Activated naive CD8-positive, alpha-beta T cell treated with anti-CD3 and anti-CD28 coated beads, Interleukin-2, amount 50 U/mL, for 24 hours (primary cell): Measurements from ENCODE around the gene PAX7.

Experiments
- ATAC-seq: fragments of 150-1000 bp; cut with Tn5 transposase; one replicate; pipeline ENCODE4 v1.10.0; 2021
- DNase-seq: peaks from one replicate; pipeline ENCODE4 v3.0.0; 2021
- H3K27ac Mint-ChIP-seq: one replicate; pipeline ENCODE4 v1.8.0; 2021; ENCODE audit warnings: mild to moderate bottlenecking, mixed read lengths
- H3K27me3 Mint-ChIP-seq: one replicate; pipeline ENCODE4 v1.8.0; 2021; ENCODE audit warnings: mixed read lengths
- H3K36me3 Mint-ChIP-seq: one replicate; pipeline ENCODE4 v1.8.0; 2021; ENCODE audit warnings: low read depth, mixed read lengths
- H3K4me1 Mint-ChIP-seq: one replicate; pipeline ENCODE4 v1.8.0; 2021; ENCODE audit warnings: mixed read lengths
- H3K4me3 Mint-ChIP-seq: one replicate; pipeline ENCODE4 v1.8.0; 2021; ENCODE audit warnings: mild to moderate bottlenecking, moderate library complexity, mixed read lengths
- H3K9me3 Mint-ChIP-seq: one replicate; pipeline ENCODE4 v1.8.0; 2021; ENCODE audit warnings: mixed read lengths

The PAX7 gene

GRCh38 chr1:18657506-18658201, 27.0 kb downstream of the PAX7 start:
- H3K4me1 Mint-ChIP-seq: peaks cover 29% of the 10 kb centered on the region
- no peak for ATAC-seq
- DNase-seq: no peak
- H3K4me3 Mint-ChIP-seq: no peak overlapping the region
- no peaks in the 10 kb centered on the region for H3K36me3 Mint-ChIP-seq
- peaks cover 23% of the 10 kb centered on the region for H3K27me3 Mint-ChIP-seq
- H3K9me3 Mint-ChIP-seq: no peaks in the 10 kb centered on the region
- no peak overlapping the region for H3K27ac Mint-ChIP-seq

GRCh38 chr1:18658831-18659230, 28.2 kb downstream of the PAX7 start:
- Mint-ChIP-seq H3K4me3 (no peak overlapping the region), H3K4me1 (peaks cover 20% of the 10 kb centered on the region), H3K27me3 (peaks cover 15% of the 10 kb centered on the region), H3K9me3 (no peaks in the 10 kb centered on the region), H3K36me3 (no peaks in the 10 kb centered on the region), H3K27ac (no peak overlapping the region)
- DNase-seq (no peak), ATAC-seq (no peak)

GRCh38 chr1:18661404-18662285, 31.0 kb downstream of the PAX7 start:
- no peak for ATAC-seq

GRCh38 chr1:18662286-18662639, 31.6 kb downstream of the PAX7 start:
- Mint-ChIP-seq H3K36me3 (no peaks in the 10 kb centered on the region), H3K4me1 (peaks cover 15% of the 10 kb centered on the region), H3K4me3 (no peak overlapping the region), H3K9me3 (no peaks in the 10 kb centered on the region), H3K27me3 (peaks cover 4% of the 10 kb centered on the region), H3K27ac (no peak overlapping the region)
- no peak for ATAC-seq
- DNase-seq: no peak

More at GRCh38 chr1:18661404-18662285, 31.0 kb downstream of the PAX7 start:
- no peak overlapping the region for H3K4me3 Mint-ChIP-seq
- H3K36me3 Mint-ChIP-seq: no peaks in the 10 kb centered on the region
- H3K4me1 Mint-ChIP-seq: peaks cover 10% of the 10 kb centered on the region
- no peak overlapping the region for H3K27ac Mint-ChIP-seq
- H3K9me3 Mint-ChIP-seq: no peaks in the 10 kb centered on the region
- DNase-seq: no peak
- H3K27me3 Mint-ChIP-seq: peaks cover 4% of the 10 kb centered on the region

GRCh38 chr1:18666317-18666920, 35.8 kb downstream of the PAX7 start:
- DNase-seq: no peak
- no peak overlapping the region for H3K27ac Mint-ChIP-seq
- no peaks in the 10 kb centered on the region for H3K36me3 Mint-ChIP-seq
- ATAC-seq: no peak
- H3K4me1 Mint-ChIP-seq: peaks cover 11% of the 10 kb centered on the region
- H3K9me3 Mint-ChIP-seq: no peaks in the 10 kb centered on the region
- peaks cover 2% of the 10 kb centered on the region for H3K27me3 Mint-ChIP-seq
- H3K4me3 Mint-ChIP-seq: no peak overlapping the region

GRCh38 chr1:18667333-18667732, 36.7 kb downstream of the PAX7 start:
- no peaks in the 10 kb centered on the region for H3K36me3 Mint-ChIP-seq
- ATAC-seq: no peak
- peaks cover 2% of the 10 kb centered on the region for H3K27me3 Mint-ChIP-seq
- H3K27ac Mint-ChIP-seq: no peak overlapping the region
- no peak overlapping the region for H3K4me3 Mint-ChIP-seq
- no peaks in the 10 kb centered on the region for H3K9me3 Mint-ChIP-seq
- peaks cover 6% of the 10 kb centered on the region for H3K4me1 Mint-ChIP-seq
- DNase-seq: no peak

- Mint-ChIP-seq H3K9me3 (no peaks in the 10 kb centered on the region), H3K4me3 (no peak overlapping the region), H3K27me3 (peaks cover 2% of the 10 kb centered on the region), H3K36me3 (no peaks in the 10 kb centered on the region), H3K27ac (no peak overlapping the region), H3K4me1 (peaks cover 6% of the 10 kb centered on the region)
- ATAC-seq: no peak
- no peak for DNase-seq
Measured at GRCh38 chr1:18668046-18668445, 37.4 kb downstream of the PAX7 start.

GRCh38 chr1:18668750-18669404, 38.2 kb downstream of the PAX7 start:
- no peaks in the 10 kb centered on the region for H3K9me3 Mint-ChIP-seq
- DNase-seq: no peak
- no peak for ATAC-seq
- H3K4me1 Mint-ChIP-seq: peaks cover 6% of the 10 kb centered on the region
- H3K4me3 Mint-ChIP-seq: no peak overlapping the region
- H3K36me3 Mint-ChIP-seq: no peaks in the 10 kb centered on the region
- H3K27me3 Mint-ChIP-seq: peaks cover 5% of the 10 kb centered on the region
- H3K27ac Mint-ChIP-seq: no peak overlapping the region

- Mint-ChIP-seq H3K27ac (no peak overlapping the region), H3K4me1 (peaks cover 6% of the 10 kb centered on the region), H3K27me3 (peaks cover 9% of the 10 kb centered on the region), H3K36me3 (no peaks in the 10 kb centered on the region), H3K9me3 (no peaks in the 10 kb centered on the region), H3K4me3 (no peak overlapping the region)
- DNase-seq (no peak), ATAC-seq (no peak)
Measured at GRCh38 chr1:18670121-18670867, 39.6 kb downstream of the PAX7 start.

- H3K27ac Mint-ChIP-seq: no peak overlapping the region
- ATAC-seq: no peak
- H3K36me3 Mint-ChIP-seq: no peaks in the 10 kb centered on the region
- H3K4me3 Mint-ChIP-seq: no peak overlapping the region
- peaks cover 9% of the 10 kb centered on the region for H3K4me1 Mint-ChIP-seq
- DNase-seq: no peak
- H3K27me3 Mint-ChIP-seq: peaks cover 12% of the 10 kb centered on the region
- no peaks in the 10 kb centered on the region for H3K9me3 Mint-ChIP-seq
Measured at GRCh38 chr1:18670868-18671225, 40.2 kb downstream of the PAX7 start.

GRCh38 chr1:18673976-18674375, 43.3 kb downstream of the PAX7 start:
- Mint-ChIP-seq H3K27ac (no peak overlapping the region), H3K9me3 (no peaks in the 10 kb centered on the region), H3K36me3 (no peaks in the 10 kb centered on the region), H3K27me3 (peaks cover 14% of the 10 kb centered on the region), H3K4me3 (no peak overlapping the region), H3K4me1 (peaks cover 3% of the 10 kb centered on the region)
- DNase-seq (no peak), ATAC-seq (no peak)

GRCh38 chr1:18676332-18676781, 45.7 kb downstream of the PAX7 start:
- no peaks in the 10 kb centered on the region for H3K36me3 Mint-ChIP-seq
- H3K9me3 Mint-ChIP-seq: no peaks in the 10 kb centered on the region
- DNase-seq (no peak), ATAC-seq (no peak)
- peaks cover 14% of the 10 kb centered on the region for H3K27me3 Mint-ChIP-seq
- H3K27ac Mint-ChIP-seq: no peak overlapping the region
- H3K4me3 Mint-ChIP-seq: no peak overlapping the region
- peaks cover 3% of the 10 kb centered on the region for H3K4me1 Mint-ChIP-seq

- H3K4me3 Mint-ChIP-seq: no peak overlapping the region
- H3K9me3 Mint-ChIP-seq: no peaks in the 10 kb centered on the region
- DNase-seq: no peak
- H3K36me3 Mint-ChIP-seq: no peaks in the 10 kb centered on the region
- H3K4me1 Mint-ChIP-seq: no peaks in the 10 kb centered on the region
- H3K27ac Mint-ChIP-seq: no peak overlapping the region
- no peak for ATAC-seq
- peaks cover 15% of the 10 kb centered on the region for H3K27me3 Mint-ChIP-seq
Measured at GRCh38 chr1:18681423-18681835, 50.8 kb downstream of the PAX7 start.

GRCh38 chr1:18682375-18682774, 51.7 kb downstream of the PAX7 start:
- Mint-ChIP-seq H3K9me3 (no peaks in the 10 kb centered on the region), H3K27me3 (peaks cover 15% of the 10 kb centered on the region), H3K36me3 (no peaks in the 10 kb centered on the region), H3K4me1 (no peaks in the 10 kb centered on the region), H3K4me3 (no peak overlapping the region), H3K27ac (no peak overlapping the region)
- ATAC-seq (peak; percentile 24), DNase-seq (no peak)
